Common myeloid progenitor, CD34-positive (primary cell): Measurements from ENCODE around the gene FHDC1.

ENCODE experiments used
- CTCF ChIA-PET: fragments of 350-600 bp; sonication (Branson Sonifier 250); formaldehyde crosslinking; loops from one replicate; lab custom pipeline; 2021; ENCODE audit warnings: antibody characterized with exemption; lab: Charles Lee
- POLR2A ChIA-PET: fragments of 350-600 bp; sonication (Branson Sonifier 250); formaldehyde crosslinking; loops from one replicate; lab custom pipeline; 2021; ENCODE audit warnings: antibody characterized with exemption; lab: Charles Lee
- DNase-seq, 3 donors: peaks; one replicate each; pipeline versions ENCODE4 v3.0.0 to v3.0.0-alpha.2; 2013
- H3K27ac ChIP-seq, 2 experiments: 1 replicate in 1 of 2; 2 replicates in 1 of 2; pipeline ENCODE4 v1.7.0; 2013; ENCODE audit warnings: inconsistent platforms in 2 of 2, low read length in 2 of 2, mild to moderate bottlenecking in 2 of 2, low read depth in 1 of 2, moderate library complexity in 1 of 2; ENCODE audit not compliant: severe bottlenecking in 2 of 2, insufficient read depth in 1 of 2, poor library complexity in 1 of 2
- H3K27me3 ChIP-seq, 5 experiments: replicated peaks in 2 of 5; 1 replicate in 3 of 5; 2 replicates in 2 of 5; pipeline versions ENCODE4 v1.6.1 to v1.7.0; 2013; ENCODE audit warnings: low read length in 4 of 5, mild to moderate bottlenecking in 2 of 5, moderate library complexity in 2 of 5, inconsistent platforms in 1 of 5; ENCODE audit not compliant: insufficient read depth in 5 of 5, control insufficient read depth in 4 of 5
- H3K36me3 ChIP-seq, 4 experiments: 1 replicate in 2 of 4; 2 replicates in 2 of 4; pipeline versions ENCODE4 v1.6.1 to v1.7.0; 2013; ENCODE audit warnings: low read length in 3 of 4, control low read depth in 1 of 4, mild to moderate bottlenecking in 1 of 4; ENCODE audit not compliant: control insufficient read depth in 4 of 4, insufficient read depth in 4 of 4
- H3K4me1 ChIP-seq, 4 experiments: 1 replicate in 3 of 4; 2 replicates in 1 of 4; pipeline versions ENCODE4 v1.6.1 to v1.7.1; 2013; ENCODE audit warnings: low read length in 3 of 4, mild to moderate bottlenecking in 3 of 4, control low read depth in 1 of 4, inconsistent platforms in 1 of 4, moderate library complexity in 1 of 4; ENCODE audit not compliant: control insufficient read depth in 4 of 4, insufficient read depth in 4 of 4; ENCODE audit errors: control extremely low read depth in 1 of 4
- H3K4me3 ChIP-seq, 7 experiments: 1 replicate in 4 of 7; 2 replicates in 3 of 7; pipeline versions ENCODE4 v1.5.1 to v1.7.0; 2013; ENCODE audit warnings: mild to moderate bottlenecking in 7 of 7, low read length in 6 of 7, moderate library complexity in 6 of 7, inconsistent platforms in 2 of 7, low read depth in 2 of 7, control low read depth in 1 of 7; ENCODE audit not compliant: insufficient read depth in 4 of 7, control insufficient read depth in 1 of 7; ENCODE audit errors: extremely low read depth in 1 of 7
- H3K9me3 ChIP-seq, 5 experiments: 1 replicate in 4 of 5; 2 replicates in 1 of 5; pipeline versions ENCODE4 v1.6.1 to v1.7.1; 2013; ENCODE audit warnings: low read length in 4 of 5, mild to moderate bottlenecking in 2 of 5, inconsistent platforms in 1 of 5, low read depth in 1 of 5, moderate library complexity in 1 of 5; ENCODE audit not compliant: control insufficient read depth in 4 of 5, insufficient read depth in 2 of 5; ENCODE audit errors: control extremely low read depth in 1 of 5
- WGBS: methylation state at CpG from one replicate; pipeline ENCODE4 v1.1.5; 2013; ENCODE audit not compliant: insufficient coverage; 5-methylcytosine and 5-hydroxymethylcytosine counted together

The FHDC1 gene

GRCh38 chr4:152935143-152935542 is 980 bp upstream of the FHDC1 start:
- H3K36me3 ChIP-seq = no peaks in the 10 kb centered on the region
- no peak overlapping the region for H3K27ac ChIP-seq
- peaks cover 5 to 72% (median 29%) of the 10 kb centered on the region in 5 experiments for H3K27me3 ChIP-seq
- peak; percentile 42 to 57 (median 49) for DNase-seq
- peaks cover 5 to 32% (median 30%) of the 10 kb centered on the region in 4 experiments for H3K4me1 ChIP-seq
- H3K9me3 ChIP-seq = no peaks in the 10 kb centered on the region
- WGBS = 8% methylated on average over 16 of the region's 16 CpGs
- ChIA-PET CTCF (interaction anchor here (0.6 to 2.2 kb wide), 6 partner anchors 39 to 375 kb away, joined by 3 to 12 read pairs (median 3); no protein-coding TSS in a partner anchor), POLR2A (no interaction called here)
- peak overlapping the region in 6 of 7 experiments; percentile 10 to 81 (median 64) for H3K4me3 ChIP-seq

GRCh38 chr4:152936446-152937335 is 568 bp downstream of the FHDC1 start:
- Histone ChIP-seq H3K27ac (no peak overlapping the region), H3K4me3 (peak overlapping the region; percentile 24 to 81 (median 64)), H3K27me3 (peaks cover 5 to 80% (median 29%) of the 10 kb centered on the region in 5 experiments), H3K4me1 (peaks cover 5 to 32% (median 30%) of the 10 kb centered on the region in 4 experiments), H3K9me3 (no peaks in the 10 kb centered on the region), H3K36me3 (no peaks in the 10 kb centered on the region)
- peak; percentile 22 to 58 (median 42) for DNase-seq
- ChIA-PET POLR2A (interaction anchor here (1.0 kb wide), 1 partner anchor 143 kb away, joined by 3 read pairs; no protein-coding TSS in a partner anchor), CTCF (interaction anchor here (0.7 to 2.2 kb wide), 6 partner anchors 25 to 191 kb away, joined by 3 to 12 read pairs (median 4); no protein-coding TSS in a partner anchor)
- under 1% methylated on average over 75 of the region's 93 CpGs for WGBS

GRCh38 chr4:152937336-152938236 is 1.5 kb downstream of the FHDC1 start:
- POLR2A ChIA-PET = interaction anchor here (1.0 kb wide), 1 partner anchor 142 kb away, joined by 3 read pairs; no protein-coding TSS in a partner anchor
- H3K4me1 ChIP-seq = peaks cover 5 to 32% (median 30%) of the 10 kb centered on the region in 4 experiments
- no peaks in the 10 kb centered on the region for H3K36me3 ChIP-seq
- CTCF ChIA-PET = interaction anchor here (1.0 to 2.2 kb wide), 3 partner anchors 145 to 190 kb away, joined by 3 to 12 read pairs (median 9); no protein-coding TSS in a partner anchor
- H3K27me3 ChIP-seq = peaks cover 5 to 81% (median 29%) of the 10 kb centered on the region in 5 experiments
- no peak overlapping the region for H3K27ac ChIP-seq
- H3K4me3 ChIP-seq = peak overlapping the region; percentile 35 to 81 (median 64)
- under 1% methylated on average over 79 of the region's 91 CpGs for WGBS
- H3K9me3 ChIP-seq = no peaks in the 10 kb centered on the region
- DNase-seq = peak; percentile 34 to 83 (median 74)

DNA sequence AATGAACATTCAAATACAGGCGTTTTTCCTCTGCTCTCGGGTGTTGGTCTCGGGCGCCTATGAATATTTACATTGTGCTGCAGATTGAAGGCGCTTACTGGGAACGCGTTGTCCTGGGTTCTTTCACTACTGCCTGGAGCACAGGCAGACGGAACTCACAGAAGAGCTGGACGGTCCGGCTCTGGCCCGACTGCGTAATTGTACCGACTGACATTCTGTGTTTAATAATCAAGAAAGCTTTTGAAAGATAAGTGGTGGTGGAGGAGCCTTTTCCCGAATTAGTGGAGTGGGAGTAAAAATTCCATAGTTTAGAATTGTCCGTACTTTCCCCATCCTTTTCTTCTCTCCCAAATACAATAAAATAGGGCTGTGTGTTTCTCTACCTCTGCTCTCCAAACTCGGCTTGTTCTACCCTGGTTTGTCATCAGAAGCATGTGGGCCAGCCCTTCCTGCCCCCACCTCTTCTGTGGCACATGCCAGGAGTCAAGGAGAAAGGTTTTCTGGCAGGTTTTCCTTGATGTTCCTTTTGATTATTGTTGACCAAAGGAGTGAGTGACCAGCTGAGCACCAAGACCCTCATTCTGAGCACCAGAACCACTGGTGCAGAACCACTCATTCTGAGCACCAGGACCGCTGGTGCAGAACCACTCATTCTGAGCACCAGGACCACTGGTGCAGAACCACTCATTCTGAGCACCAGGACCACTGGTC is 2.3 kb downstream of the FHDC1 start:
- DNase-seq = peak in 1 of 3 donors; percentile 14
- WGBS = 45% methylated on average over 14 of the region's 17 CpGs
- peak overlapping the region in 6 of 7 experiments; percentile 52 to 81 (median 64) for H3K4me3 ChIP-seq
- H3K27me3 ChIP-seq = peaks cover 5 to 76% (median 27%) of the 10 kb centered on the region in 5 experiments
- H3K9me3 ChIP-seq = no peaks in the 10 kb centered on the region
- ChIA-PET CTCF (interaction anchor here (0.6 kb wide), 1 partner anchor 112 kb away, joined by 5 read pairs; no protein-coding TSS in a partner anchor), POLR2A (no interaction called here)
- H3K4me1 ChIP-seq = peaks cover 5 to 32% (median 30%) of the 10 kb centered on the region in 4 experiments
- H3K27ac ChIP-seq = no peak overlapping the region
- H3K36me3 ChIP-seq = no peaks in the 10 kb centered on the region

DNA sequence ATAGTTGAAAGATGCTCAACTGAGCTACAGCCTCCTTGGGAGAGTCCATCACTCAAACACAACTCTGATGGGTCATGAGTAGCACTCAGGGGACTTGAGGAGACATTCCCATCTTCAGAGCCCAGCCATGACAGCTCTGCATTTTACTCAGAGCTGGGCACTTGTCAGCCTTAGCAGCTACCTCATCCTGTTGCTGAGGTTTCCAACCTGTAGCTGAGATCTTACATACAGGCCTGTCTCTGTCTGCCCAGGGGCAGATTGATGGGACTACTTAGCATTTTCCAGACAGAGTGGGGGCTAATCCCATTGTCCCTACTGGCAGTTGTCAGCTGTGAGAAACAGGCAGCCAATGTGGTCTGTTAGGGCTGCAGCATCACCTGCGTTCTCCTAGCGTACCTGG is 3.5 kb downstream of the FHDC1 start:
- peaks cover 5 to 64% (median 22%) of the 10 kb centered on the region in 5 experiments for H3K27me3 ChIP-seq
- POLR2A ChIA-PET = no interaction called here
- H3K36me3 ChIP-seq = no peaks in the 10 kb centered on the region
- DNase-seq = no peak
- H3K4me1 ChIP-seq = peaks cover 5 to 32% (median 30%) of the 10 kb centered on the region in 4 experiments
- no peak overlapping the region for H3K4me3 ChIP-seq
- CTCF ChIA-PET = interaction anchor here (1.4 to 1.6 kb wide), 2 partner anchors 146 to 188 kb away, joined by 3 to 5 read pairs; no protein-coding TSS in a partner anchor
- H3K9me3 ChIP-seq = no peaks in the 10 kb centered on the region
- H3K27ac ChIP-seq = no peak overlapping the region
- WGBS = 100% methylated on average over 2 of the region's 2 CpGs

- Histone ChIP-seq H3K9me3 (no peaks in the 10 kb centered on the region), H3K27me3 (peaks cover 5 to 56% (median 21%) of the 10 kb centered on the region in 5 experiments), H3K4me3 (no peak overlapping the region), H3K27ac (no peak overlapping the region), H3K36me3 (no peaks in the 10 kb centered on the region), H3K4me1 (peaks cover 2 to 27% (median 26%) of the 10 kb centered on the region in 4 experiments)
- WGBS = 100% methylated on average over 1 of the region's 2 CpGs
- no peak for DNase-seq
- CTCF ChIA-PET = interaction anchor here (0.8 to 1.6 kb wide), 4 partner anchors 52 to 187 kb away, joined by 3 to 5 read pairs (median 3); no protein-coding TSS in a partner anchor
- POLR2A ChIA-PET = no interaction called here
Observed at GRCh38 chr4:152940461-152940860, 4.3 kb downstream of the FHDC1 start.
